HG02885 (cell line): ENCODE measurements around the gene OSER1.

ENCODE experiments used
- ATAC-seq: cut with Tn5 transposase; IDR thresholded peaks from one replicate; pipeline ENCODE4 v1.9.1; 2021; ENCODE audit warnings: mild to moderate bottlenecking; ENCODE audit not compliant: unreplicated experiment, poor library complexity

Gene OSER1

GRCh38 chr20:44181611-44182010 is 29.0 kb downstream of the OSER1 start:
- ATAC-seq, result no peak

GRCh38 chr20:44180814-44181213 is 29.8 kb downstream of the OSER1 start:
- no peak for ATAC-seq

GRCh38 chr20:44176833-44177534 is 33.6 kb downstream of the OSER1 start:
- ATAC-seq, result no peak

GRCh38 chr20:44174996-44175765 is 35.4 kb downstream of the OSER1 start:
- no peak for ATAC-seq

- no peak for ATAC-seq
Measured at GRCh38 chr20:44173846-44174245, 36.7 kb downstream of the OSER1 start.

GRCh38 chr20:44173116-44173515 is 37.5 kb downstream of the OSER1 start:
- no peak for ATAC-seq

- ATAC-seq, result no peak
Measured at GRCh38 chr20:44172572-44172950, 38.0 kb downstream of the OSER1 start.

GRCh38 chr20:44171775-44172571 is 38.6 kb downstream of the OSER1 start:
- no peak for ATAC-seq

- no peak for ATAC-seq
Measured at GRCh38 chr20:44170816-44171410, 39.7 kb downstream of the OSER1 start.

- no peak for ATAC-seq
Measured at GRCh38 chr20:44167736-44168135, 42.8 kb downstream of the OSER1 start.

GRCh38 chr20:44166477-44166876 is 44.1 kb downstream of the OSER1 start:
- no peak for ATAC-seq

GRCh38 chr20:44166008-44166407 is 44.6 kb downstream of the OSER1 start:
- ATAC-seq, result no peak

GRCh38 chr20:44160133-44160532 is 50.4 kb downstream of the OSER1 start:
- no peak for ATAC-seq

GRCh38 chr20:44159711-44160110 is 50.9 kb downstream of the OSER1 start:
- ATAC-seq, result no peak

GRCh38 chr20:44159125-44159524 is 51.4 kb downstream of the OSER1 start:
- ATAC-seq, result no peak

GRCh38 chr20:44157061-44157460 is 53.5 kb downstream of the OSER1 start:
- ATAC-seq, result no peak

GRCh38 chr20:44154521-44155001 is 56.0 kb downstream of the OSER1 start:
- no peak for ATAC-seq

GRCh38 chr20:44153636-44154043 is 56.9 kb downstream of the OSER1 start:
- no peak for ATAC-seq

- no peak for ATAC-seq
Measured at GRCh38 chr20:44151621-44152416, 58.8 kb downstream of the OSER1 start.

- no peak for ATAC-seq
Measured at GRCh38 chr20:44146272-44146671, 64.3 kb downstream of the OSER1 start.
